Ascending aorta (tissue), 2 donors: Measurements from ENCODE around the gene CARMIL3. TPM values are rescaled to one million over a fixed set of nuclear protein-coding genes. Genes with fewer than 3 reads are reported as not detected.

ENCODE experiments used
- DNase-seq, 2 donors: peaks; one replicate each; pipeline ENCODE4 v3.0.0-alpha.2; 2019; ENCODE audit warnings: low spot score in 2 of 2
- H3K27ac ChIP-seq, 2 donors: fragments of 200-600 bp; sonication (generic); one replicate each; pipeline ENCODE4 v1.5.1; 2016 to 2017; ENCODE audit warnings: mild to moderate bottlenecking in 1 of 2
- H3K27me3 ChIP-seq: fragments of 200-600 bp; sonication (generic); one replicate; pipeline ENCODE4 v1.5.1; 2017
- H3K36me3 ChIP-seq, 2 donors: fragments of 200-600 bp; sonication (generic); one replicate each; pipeline ENCODE4 v1.5.1; 2016
- H3K4me1 ChIP-seq, 2 donors: fragments of 200-600 bp; sonication (generic); one replicate each; pipeline ENCODE4 v1.5.1; 2016 to 2017; ENCODE audit warnings: mild to moderate bottlenecking in 1 of 2
- H3K4me3 ChIP-seq, 2 donors: fragments of 200-600 bp; sonication (generic); one replicate each; pipeline ENCODE4 v1.5.1; 2016 to 2017; ENCODE audit warnings: mild to moderate bottlenecking in 1 of 2
- H3K9me3 ChIP-seq, 2 donors: fragments of 200-600 bp; sonication (generic); one replicate each; pipeline ENCODE4 v1.5.1; 2016
- intact Hi-C: fragments of 100-400 bp; cut with DNase I; formaldehyde crosslinking; loops from one replicate; pipeline ENCODE4 v1.15.1; 2023
- total RNA-seq: library from RNA; depleted of rRNA; stranded (reverse); fragments of >200 nt; gene quantifications from one replicate; pipeline ENCODE4 v1.1.0, GENCODE V29; 2016
- TF ChIP-seq, protein P1 (sequence below), 3 experiments: fragments of 200-600 bp in 2 of 3; fragments of 450-650 bp in 1 of 3; sonication (generic) in 2 of 3; IDR thresholded peaks; one replicate each; pipeline ENCODE4 v1.5.1; 2016 to 2019; ENCODE audit warnings: antibody characterized with exemption in 3 of 3, mild to moderate bottlenecking in 1 of 3, moderate library complexity in 1 of 3

CARMIL3 gene
- total RNA-seq, 1 donor from 2014 or later, result not detected

DNA sequence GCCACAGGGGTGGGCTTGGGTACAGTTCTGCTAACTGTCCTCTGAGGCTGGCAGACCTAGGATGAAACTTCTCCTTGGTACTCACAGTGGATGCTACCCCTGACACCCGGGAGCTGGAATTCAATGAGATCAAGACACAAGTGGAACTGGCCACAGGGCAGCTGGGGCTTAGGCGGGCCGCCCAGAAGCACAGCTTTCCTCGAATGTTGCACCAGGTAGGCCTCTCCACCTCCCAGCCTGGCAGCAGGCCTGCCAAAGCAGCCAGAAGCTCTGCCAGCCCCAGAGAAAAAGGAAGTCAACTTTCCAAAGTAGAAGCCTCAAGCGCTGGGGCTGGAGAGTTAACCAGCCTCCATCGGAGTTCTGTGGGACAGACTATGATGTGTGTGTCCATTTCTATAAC, 65.4 kb downstream of the CARMIL3 start:
- Histone ChIP-seq H3K27me3 (no peaks in the 10 kb centered on the region), H3K9me3 (no peaks in the 10 kb centered on the region), H3K4me3 (no peak overlapping the region), H3K4me1 (peaks cover 9 to 16% of the 10 kb centered on the region in 2 donors), H3K36me3 (peaks cover 51 to 52% of the 10 kb centered on the region in 2 donors), H3K27ac (no peak overlapping the region)
- TF ChIP-seq, protein P1, sequence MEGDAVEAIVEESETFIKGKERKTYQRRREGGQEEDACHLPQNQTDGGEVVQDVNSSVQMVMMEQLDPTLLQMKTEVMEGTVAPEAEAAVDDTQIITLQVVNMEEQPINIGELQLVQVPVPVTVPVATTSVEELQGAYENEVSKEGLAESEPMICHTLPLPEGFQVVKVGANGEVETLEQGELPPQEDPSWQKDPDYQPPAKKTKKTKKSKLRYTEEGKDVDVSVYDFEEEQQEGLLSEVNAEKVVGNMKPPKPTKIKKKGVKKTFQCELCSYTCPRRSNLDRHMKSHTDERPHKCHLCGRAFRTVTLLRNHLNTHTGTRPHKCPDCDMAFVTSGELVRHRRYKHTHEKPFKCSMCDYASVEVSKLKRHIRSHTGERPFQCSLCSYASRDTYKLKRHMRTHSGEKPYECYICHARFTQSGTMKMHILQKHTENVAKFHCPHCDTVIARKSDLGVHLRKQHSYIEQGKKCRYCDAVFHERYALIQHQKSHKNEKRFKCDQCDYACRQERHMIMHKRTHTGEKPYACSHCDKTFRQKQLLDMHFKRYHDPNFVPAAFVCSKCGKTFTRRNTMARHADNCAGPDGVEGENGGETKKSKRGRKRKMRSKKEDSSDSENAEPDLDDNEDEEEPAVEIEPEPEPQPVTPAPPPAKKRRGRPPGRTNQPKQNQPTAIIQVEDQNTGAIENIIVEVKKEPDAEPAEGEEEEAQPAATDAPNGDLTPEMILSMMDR (IDR thresholded peaks at IDR 0.05), result no peak
- intact Hi-C loops, result loop anchor here (10.0 kb wide), 2 partner anchors 248 to 642 kb away; partner anchors contain the start of gene NFATC4
- DNase-seq, result no peak

Other genes starting within 250 kb of the CARMIL3 start
- gene DHRS4, start 98.2 kb upstream of the CARMIL3 start, total RNA-seq, result 9.8 TPM
- 31.5 TPM for gene DHRS4L2, start 63.1 kb upstream of the CARMIL3 start, total RNA-seq
- gene CPNE6, start 19.6 kb downstream of the CARMIL3 start, total RNA-seq, result not detected
- gene PCK2, start 42.3 kb downstream of the CARMIL3 start, total RNA-seq, result 26.1 TPM
- gene DCAF11, start 62.8 kb downstream of the CARMIL3 start, total RNA-seq, result 52.3 TPM
- not detected for gene NRL, start 62.9 kb downstream of the CARMIL3 start, total RNA-seq
- gene FITM1, start 78.7 kb downstream of the CARMIL3 start, total RNA-seq, result not detected
- 55.5 TPM for gene PSME1, start 84.2 kb downstream of the CARMIL3 start, total RNA-seq
- 3.4 TPM for gene EMC9, start 89.6 kb downstream of the CARMIL3 start, total RNA-seq
- gene PSME2, start 94.6 kb downstream of the CARMIL3 start, total RNA-seq, result 100 TPM
- gene RNF31, start 95.5 kb downstream of the CARMIL3 start, total RNA-seq, result 182 TPM
- gene IRF9, start 109.3 kb downstream of the CARMIL3 start, total RNA-seq, result 24.7 TPM
- gene REC8, start 120.1 kb downstream of the CARMIL3 start, total RNA-seq, result 9.6 TPM
- 140 TPM for gene IPO4, start 136.8 kb downstream of the CARMIL3 start, total RNA-seq
- 86.5 TPM for gene TM9SF1, start 143.4 kb downstream of the CARMIL3 start, total RNA-seq
- gene TSSK4, start 153.7 kb downstream of the CARMIL3 start, total RNA-seq, result not detected
- 27.0 TPM for gene CHMP4A, start 161.5 kb downstream of the CARMIL3 start, total RNA-seq
- 58.8 TPM for gene MDP1, start 164.1 kb downstream of the CARMIL3 start, total RNA-seq
- gene NEDD8, start 180.4 kb downstream of the CARMIL3 start, total RNA-seq, result 72.8 TPM
- 37.5 TPM for gene GMPR2, start 180.9 kb downstream of the CARMIL3 start, total RNA-seq
- gene TINF2, start 190.6 kb downstream of the CARMIL3 start, total RNA-seq, result 70.0 TPM
- 1.7 TPM for gene TGM1, start 211.2 kb downstream of the CARMIL3 start, total RNA-seq
- 54.9 TPM for gene RABGGTA, start 219.6 kb downstream of the CARMIL3 start, total RNA-seq
- 100 TPM for gene DHRS1, start 247.8 kb downstream of the CARMIL3 start, total RNA-seq
- gene NOP9, start 247.8 kb downstream of the CARMIL3 start, total RNA-seq, result 33.5 TPM